ENCODE measurements around the gene PBXIP1. TPM values are rescaled to one million over a fixed set of nuclear protein-coding genes. Genes with fewer than 3 reads are reported as not detected.

The PBXIP1 gene
- total and polyA plus RNA-seq, 4 donors: 3.8 to 42.8 (median 20.5) TPM

DNA sequence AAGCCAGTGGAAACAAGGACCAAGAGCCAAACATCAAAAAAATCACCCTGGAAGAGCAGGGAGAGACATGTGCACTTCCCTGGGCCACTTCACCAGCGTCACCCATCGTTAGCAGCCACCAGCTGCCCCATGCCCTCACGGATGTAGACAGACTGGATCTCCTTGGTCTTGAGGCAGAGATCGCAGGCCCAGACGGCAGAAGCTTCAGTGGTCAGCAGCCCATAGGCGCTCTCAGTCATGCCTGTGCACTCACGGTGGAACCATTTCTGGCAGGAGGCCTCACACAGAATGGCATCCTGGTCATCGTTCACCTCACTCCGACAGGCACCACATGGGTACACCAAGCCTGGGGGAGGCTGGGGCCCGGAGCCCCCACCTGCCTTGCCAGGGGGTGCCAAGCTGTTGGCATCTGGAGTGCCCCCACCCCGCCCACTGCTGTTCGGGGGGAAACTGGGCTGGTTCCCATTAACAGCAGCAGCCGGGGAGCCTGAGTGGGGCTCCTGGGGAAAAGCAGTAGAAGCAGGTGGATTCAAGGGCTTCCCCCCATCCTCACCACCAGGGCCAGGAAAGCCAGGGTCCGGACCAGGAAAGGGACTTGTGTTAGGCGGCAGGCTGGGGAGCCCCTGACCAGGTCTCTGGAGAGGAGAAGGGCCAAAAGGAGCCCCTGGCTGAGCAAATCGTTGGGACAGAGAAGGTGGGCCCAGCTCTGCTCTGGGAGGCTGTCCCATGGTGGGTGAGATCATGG, 3.0 kb upstream of the PBXIP1 start:
- H3K4me1 ChIP-seq (ENCODE audit: control insufficient read depth in 4 of 4, insufficient read depth in 4 of 4, low read length in 3 of 4): peaks cover 7 to 63% (median 42%) of the 10 kb centered on the region in 4 donors
- TF ChIP-seq HNF4A (conservative IDR thresholded peaks at IDR 0.05) (no peak), GABPA (IDR thresholded peaks at IDR 0.05 in 1 of 2, conservative IDR thresholded peaks at IDR 0.05 in 1 of 2) (no peak), SP1 (IDR thresholded peaks at IDR 0.05) (no peak), TAF1 (conservative IDR thresholded peaks at IDR 0.05) (no peak), NR2F2 (IDR thresholded peaks at IDR 0.05) (no peak), RXRA (IDR thresholded peaks at IDR 0.05) (no peak), RAD21 (IDR thresholded peaks at IDR 0.05) (no peak), EGR1 (IDR thresholded peaks at IDR 0.05; ENCODE audit: low read depth in 2 of 2) (no peak)
- TF ChIP-seq, protein P1, sequence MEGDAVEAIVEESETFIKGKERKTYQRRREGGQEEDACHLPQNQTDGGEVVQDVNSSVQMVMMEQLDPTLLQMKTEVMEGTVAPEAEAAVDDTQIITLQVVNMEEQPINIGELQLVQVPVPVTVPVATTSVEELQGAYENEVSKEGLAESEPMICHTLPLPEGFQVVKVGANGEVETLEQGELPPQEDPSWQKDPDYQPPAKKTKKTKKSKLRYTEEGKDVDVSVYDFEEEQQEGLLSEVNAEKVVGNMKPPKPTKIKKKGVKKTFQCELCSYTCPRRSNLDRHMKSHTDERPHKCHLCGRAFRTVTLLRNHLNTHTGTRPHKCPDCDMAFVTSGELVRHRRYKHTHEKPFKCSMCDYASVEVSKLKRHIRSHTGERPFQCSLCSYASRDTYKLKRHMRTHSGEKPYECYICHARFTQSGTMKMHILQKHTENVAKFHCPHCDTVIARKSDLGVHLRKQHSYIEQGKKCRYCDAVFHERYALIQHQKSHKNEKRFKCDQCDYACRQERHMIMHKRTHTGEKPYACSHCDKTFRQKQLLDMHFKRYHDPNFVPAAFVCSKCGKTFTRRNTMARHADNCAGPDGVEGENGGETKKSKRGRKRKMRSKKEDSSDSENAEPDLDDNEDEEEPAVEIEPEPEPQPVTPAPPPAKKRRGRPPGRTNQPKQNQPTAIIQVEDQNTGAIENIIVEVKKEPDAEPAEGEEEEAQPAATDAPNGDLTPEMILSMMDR (IDR thresholded peaks at IDR 0.05; ENCODE audit: low read depth, low read length, missing input control): no peak
- TF ChIP-seq, protein P2, sequence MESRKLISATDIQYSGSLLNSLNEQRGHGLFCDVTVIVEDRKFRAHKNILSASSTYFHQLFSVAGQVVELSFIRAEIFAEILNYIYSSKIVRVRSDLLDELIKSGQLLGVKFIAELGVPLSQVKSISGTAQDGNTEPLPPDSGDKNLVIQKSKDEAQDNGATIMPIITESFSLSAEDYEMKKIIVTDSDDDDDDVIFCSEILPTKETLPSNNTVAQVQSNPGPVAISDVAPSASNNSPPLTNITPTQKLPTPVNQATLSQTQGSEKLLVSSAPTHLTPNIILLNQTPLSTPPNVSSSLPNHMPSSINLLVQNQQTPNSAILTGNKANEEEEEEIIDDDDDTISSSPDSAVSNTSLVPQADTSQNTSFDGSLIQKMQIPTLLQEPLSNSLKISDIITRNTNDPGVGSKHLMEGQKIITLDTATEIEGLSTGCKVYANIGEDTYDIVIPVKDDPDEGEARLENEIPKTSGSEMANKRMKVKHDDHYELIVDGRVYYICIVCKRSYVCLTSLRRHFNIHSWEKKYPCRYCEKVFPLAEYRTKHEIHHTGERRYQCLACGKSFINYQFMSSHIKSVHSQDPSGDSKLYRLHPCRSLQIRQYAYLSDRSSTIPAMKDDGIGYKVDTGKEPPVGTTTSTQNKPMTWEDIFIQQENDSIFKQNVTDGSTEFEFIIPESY (IDR thresholded peaks at IDR 0.05): no peak
- 96% methylated on average over 16 of the region's 16 CpGs for WGBS
- H3K27me3 ChIP-seq (ENCODE audit: control insufficient read depth in 4 of 4, insufficient read depth in 4 of 4, low read length in 3 of 4): no peaks in the 10 kb centered on the region
- H3K9ac ChIP-seq (ENCODE audit: low read depth in 1 of 2, low read length in 2 of 2): no peak overlapping the region
- H3K36me3 ChIP-seq (ENCODE audit: control insufficient read depth in 4 of 4, insufficient read depth in 3 of 4, low read depth in 1 of 4, low read length in 3 of 4): peaks cover 3 to 17% (median 4%) of the 10 kb centered on the region in 4 donors
- no peaks in the 10 kb centered on the region for H3K9me3 ChIP-seq (ENCODE audit: control insufficient read depth in 4 of 4, low read length in 3 of 4)
- H3K4me3 ChIP-seq (ENCODE audit: low read depth in 1 of 3, low read length in 3 of 3): no peak overlapping the region
- no peak for DNase-seq (ENCODE audit: low spot score)
- no peak overlapping the region for H3K27ac ChIP-seq (ENCODE audit: low read depth in 1 of 2, low read length in 2 of 2)

DNA sequence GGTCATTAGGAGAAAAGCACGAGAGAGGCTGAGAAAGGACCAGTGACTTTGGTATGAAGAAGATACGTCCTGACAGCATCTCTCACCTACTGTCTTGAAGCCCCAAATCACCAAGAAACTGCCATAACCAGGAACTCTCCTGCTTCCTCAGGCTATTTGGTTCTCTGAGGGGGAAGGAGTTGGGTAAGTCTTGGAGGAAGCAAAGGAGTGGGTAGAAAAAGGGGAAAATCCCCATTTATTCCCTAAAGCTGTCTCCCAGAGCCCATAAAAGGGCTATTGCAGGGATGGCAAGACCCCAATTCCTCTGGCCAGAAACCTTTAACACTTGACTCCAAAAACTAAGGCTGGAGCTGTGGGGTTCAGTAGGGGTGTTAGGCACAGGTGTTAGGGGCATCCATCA, 2.1 kb upstream of the PBXIP1 start:
- peaks cover 9 to 63% (median 42%) of the 10 kb centered on the region in 4 donors for H3K4me1 ChIP-seq (ENCODE audit: control insufficient read depth in 4 of 4, insufficient read depth in 4 of 4, low read length in 3 of 4)
- TF ChIP-seq, protein P3, sequence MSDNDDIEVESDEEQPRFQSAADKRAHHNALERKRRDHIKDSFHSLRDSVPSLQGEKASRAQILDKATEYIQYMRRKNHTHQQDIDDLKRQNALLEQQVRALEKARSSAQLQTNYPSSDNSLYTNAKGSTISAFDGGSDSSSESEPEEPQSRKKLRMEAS (IDR thresholded peaks at IDR 0.05): no peak
- no peak for TF ChIP-seq HNF4G (IDR thresholded peaks at IDR 0.05)
- TF ChIP-seq RXRA (IDR thresholded peaks at IDR 0.05): no peak
- no peak for TF ChIP-seq NR2F2 (IDR thresholded peaks at IDR 0.05)
- TF ChIP-seq, protein P4, sequence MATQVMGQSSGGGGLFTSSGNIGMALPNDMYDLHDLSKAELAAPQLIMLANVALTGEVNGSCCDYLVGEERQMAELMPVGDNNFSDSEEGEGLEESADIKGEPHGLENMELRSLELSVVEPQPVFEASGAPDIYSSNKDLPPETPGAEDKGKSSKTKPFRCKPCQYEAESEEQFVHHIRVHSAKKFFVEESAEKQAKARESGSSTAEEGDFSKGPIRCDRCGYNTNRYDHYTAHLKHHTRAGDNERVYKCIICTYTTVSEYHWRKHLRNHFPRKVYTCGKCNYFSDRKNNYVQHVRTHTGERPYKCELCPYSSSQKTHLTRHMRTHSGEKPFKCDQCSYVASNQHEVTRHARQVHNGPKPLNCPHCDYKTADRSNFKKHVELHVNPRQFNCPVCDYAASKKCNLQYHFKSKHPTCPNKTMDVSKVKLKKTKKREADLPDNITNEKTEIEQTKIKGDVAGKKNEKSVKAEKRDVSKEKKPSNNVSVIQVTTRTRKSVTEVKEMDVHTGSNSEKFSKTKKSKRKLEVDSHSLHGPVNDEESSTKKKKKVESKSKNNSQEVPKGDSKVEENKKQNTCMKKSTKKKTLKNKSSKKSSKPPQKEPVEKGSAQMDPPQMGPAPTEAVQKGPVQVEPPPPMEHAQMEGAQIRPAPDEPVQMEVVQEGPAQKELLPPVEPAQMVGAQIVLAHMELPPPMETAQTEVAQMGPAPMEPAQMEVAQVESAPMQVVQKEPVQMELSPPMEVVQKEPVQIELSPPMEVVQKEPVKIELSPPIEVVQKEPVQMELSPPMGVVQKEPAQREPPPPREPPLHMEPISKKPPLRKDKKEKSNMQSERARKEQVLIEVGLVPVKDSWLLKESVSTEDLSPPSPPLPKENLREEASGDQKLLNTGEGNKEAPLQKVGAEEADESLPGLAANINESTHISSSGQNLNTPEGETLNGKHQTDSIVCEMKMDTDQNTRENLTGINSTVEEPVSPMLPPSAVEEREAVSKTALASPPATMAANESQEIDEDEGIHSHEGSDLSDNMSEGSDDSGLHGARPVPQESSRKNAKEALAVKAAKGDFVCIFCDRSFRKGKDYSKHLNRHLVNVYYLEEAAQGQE (IDR thresholded peaks at IDR 0.05): no peak
- TF ChIP-seq, protein P2 (IDR thresholded peaks at IDR 0.05): no peak
- no peak for TF ChIP-seq JUND (IDR thresholded peaks at IDR 0.05)
- TF ChIP-seq GABPA (IDR thresholded peaks at IDR 0.05 in 1 of 2, conservative IDR thresholded peaks at IDR 0.05 in 1 of 2): no peak
- no peak for TF ChIP-seq HNF4A (conservative IDR thresholded peaks at IDR 0.05)
- TF ChIP-seq RAD21 (IDR thresholded peaks at IDR 0.05): no peak
- TF ChIP-seq, protein P1 (IDR thresholded peaks at IDR 0.05; ENCODE audit: low read depth, low read length, missing input control): no peak
- no peak for TF ChIP-seq TAF1 (conservative IDR thresholded peaks at IDR 0.05)
- TF ChIP-seq EGR1 (IDR thresholded peaks at IDR 0.05; ENCODE audit: low read depth in 2 of 2): no peak
- TF ChIP-seq, protein P5, sequence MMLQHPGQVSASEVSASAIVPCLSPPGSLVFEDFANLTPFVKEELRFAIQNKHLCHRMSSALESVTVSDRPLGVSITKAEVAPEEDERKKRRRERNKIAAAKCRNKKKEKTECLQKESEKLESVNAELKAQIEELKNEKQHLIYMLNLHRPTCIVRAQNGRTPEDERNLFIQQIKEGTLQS (IDR thresholded peaks at IDR 0.05): no peak
- TF ChIP-seq FOXA2 (IDR thresholded peaks at IDR 0.05): no peak
- TF ChIP-seq SP1 (IDR thresholded peaks at IDR 0.05): no peak
- TF ChIP-seq YY1 (IDR thresholded peaks at IDR 0.05): no peak
- no peak for TF ChIP-seq FOXA1 (IDR thresholded peaks at IDR 0.05)
- H3K4me3 ChIP-seq (ENCODE audit: low read depth in 1 of 3, low read length in 3 of 3): no peak overlapping the region
- H3K9me3 ChIP-seq (ENCODE audit: control insufficient read depth in 4 of 4, low read length in 3 of 4): no peaks in the 10 kb centered on the region
- WGBS: 90% methylated on average over 2 of the region's 2 CpGs
- DNase-seq (ENCODE audit: low spot score): no peak
- H3K27ac ChIP-seq (ENCODE audit: low read depth in 1 of 2, low read length in 2 of 2): no peak overlapping the region
- no peak overlapping the region for H3K9ac ChIP-seq (ENCODE audit: low read depth in 1 of 2, low read length in 2 of 2)
- peaks cover 0 to 12% (median 2%) of the 10 kb centered on the region in 4 donors for H3K36me3 ChIP-seq (ENCODE audit: control insufficient read depth in 4 of 4, insufficient read depth in 3 of 4, low read depth in 1 of 4, low read length in 3 of 4)
- no peaks in the 10 kb centered on the region for H3K27me3 ChIP-seq (ENCODE audit: control insufficient read depth in 4 of 4, insufficient read depth in 4 of 4, low read length in 3 of 4)

Measured in liver (tissue), 9 donors.